ENCODE results near the gene TMEM239. TPM values are rescaled to one million over a fixed set of nuclear protein-coding genes. Genes with fewer than 3 reads are reported as not detected.

Gene TMEM239
- total RNA-seq, 1 donor from 2014 or later = not detected

DNA sequence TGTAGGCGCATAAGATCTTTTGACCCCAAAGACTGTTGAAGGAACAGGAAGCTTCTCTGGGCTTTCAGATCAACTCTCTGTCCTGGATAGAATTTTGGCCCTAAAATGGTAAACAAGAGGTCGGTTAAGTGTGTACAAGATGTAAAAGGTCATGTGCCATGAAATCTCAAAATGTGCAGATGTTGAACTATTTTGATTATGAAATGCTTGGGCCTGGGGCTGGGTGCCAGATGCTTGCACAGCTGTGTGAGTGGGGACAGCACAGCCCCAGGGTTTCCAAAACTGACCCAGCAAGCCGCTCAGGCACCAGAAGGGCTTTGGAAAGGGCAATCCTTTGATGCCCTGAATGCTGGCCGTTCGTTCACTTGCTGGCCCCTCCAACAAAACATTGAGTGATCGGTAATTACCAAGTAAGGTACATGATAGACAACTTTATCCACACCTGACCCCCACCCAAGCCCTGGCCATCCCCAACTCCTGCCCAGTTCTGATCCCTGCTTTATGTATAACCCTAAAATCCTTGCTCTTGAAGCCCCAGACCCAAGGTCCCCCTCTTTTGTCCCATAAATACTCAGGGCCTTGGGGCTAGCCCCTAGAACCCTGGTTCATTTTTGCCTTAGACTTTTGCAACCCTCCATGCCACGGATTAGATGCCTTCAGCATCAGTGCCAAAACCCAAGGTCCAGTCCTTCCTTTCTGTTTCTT is 1.9 kb downstream of the TMEM239 start:
- H3K9me3 ChIP-seq (replicated peaks) = no peaks in the 10 kb centered on the region
- peak; percentile 53 for DNase-seq
- no peak for TF ChIP-seq CTCF (IDR thresholded peaks at IDR 0.05; ENCODE audit: borderline replicate concordance)
- peaks cover 13% of the 10 kb centered on the region for H3K4me1 ChIP-seq
- H3K36me3 ChIP-seq = no peaks in the 10 kb centered on the region
- H3K27ac ChIP-seq (replicated peaks) = no peak overlapping the region
- no peak overlapping the region for H3K4me3 ChIP-seq
- peaks cover 76% of the 10 kb centered on the region for H3K27me3 ChIP-seq (ENCODE audit: low read depth)
- intact Hi-C loops (cut with micrococcal nuclease) = no loop called here

DNA sequence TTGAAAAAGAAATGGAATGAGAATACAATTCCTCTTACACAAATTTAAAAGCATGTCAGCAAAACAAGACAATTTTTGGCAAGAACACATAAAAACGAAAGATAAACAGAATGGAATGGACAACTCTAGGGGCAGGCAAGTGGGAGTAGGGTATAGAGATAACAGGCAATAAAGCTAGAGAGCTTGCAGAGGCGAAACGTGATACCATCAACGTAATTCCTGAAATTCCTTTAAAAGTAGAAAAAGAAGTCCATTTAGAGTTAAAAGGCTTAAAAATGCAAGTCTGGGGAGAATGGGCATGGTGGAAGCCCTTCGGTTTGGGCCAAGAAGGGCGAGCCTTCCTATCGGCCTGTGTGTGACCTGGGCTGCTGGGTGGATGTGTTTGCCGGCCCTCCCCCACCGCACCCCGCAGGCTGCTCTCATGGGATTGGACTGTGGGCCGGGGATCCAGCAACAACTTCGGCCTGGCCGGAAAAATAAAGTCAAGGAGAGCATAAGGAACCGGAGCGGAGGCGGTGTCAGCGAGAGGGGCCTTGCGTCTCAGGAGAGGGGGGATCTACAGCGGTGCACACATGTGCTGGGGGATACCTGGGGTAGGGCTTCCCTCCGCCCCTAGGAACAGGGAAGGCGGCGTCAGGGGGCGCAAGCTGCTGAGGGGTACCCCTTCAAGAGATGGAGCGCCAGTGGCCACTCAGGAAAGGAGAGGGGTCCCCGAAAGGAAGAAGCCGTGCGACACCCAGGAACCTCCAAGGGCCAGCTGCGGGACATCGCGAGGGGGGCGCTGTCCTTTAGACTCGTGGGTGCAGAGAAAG is 4.1 kb downstream of the TMEM239 start:
- TF ChIP-seq CTCF (IDR thresholded peaks at IDR 0.05; ENCODE audit: borderline replicate concordance) = no peak
- Histone ChIP-seq H3K4me1 (peaks cover 13% of the 10 kb centered on the region), H3K4me3 (peak overlapping the region; percentile 37), H3K36me3 (no peaks in the 10 kb centered on the region), H3K27me3 (ENCODE audit: low read depth) (peaks cover 59% of the 10 kb centered on the region), H3K9me3 (replicated peaks) (no peaks in the 10 kb centered on the region), H3K27ac (replicated peaks) (no peak overlapping the region)
- intact Hi-C loops (cut with micrococcal nuclease) = no loop called here
- no peak for DNase-seq

DNA sequence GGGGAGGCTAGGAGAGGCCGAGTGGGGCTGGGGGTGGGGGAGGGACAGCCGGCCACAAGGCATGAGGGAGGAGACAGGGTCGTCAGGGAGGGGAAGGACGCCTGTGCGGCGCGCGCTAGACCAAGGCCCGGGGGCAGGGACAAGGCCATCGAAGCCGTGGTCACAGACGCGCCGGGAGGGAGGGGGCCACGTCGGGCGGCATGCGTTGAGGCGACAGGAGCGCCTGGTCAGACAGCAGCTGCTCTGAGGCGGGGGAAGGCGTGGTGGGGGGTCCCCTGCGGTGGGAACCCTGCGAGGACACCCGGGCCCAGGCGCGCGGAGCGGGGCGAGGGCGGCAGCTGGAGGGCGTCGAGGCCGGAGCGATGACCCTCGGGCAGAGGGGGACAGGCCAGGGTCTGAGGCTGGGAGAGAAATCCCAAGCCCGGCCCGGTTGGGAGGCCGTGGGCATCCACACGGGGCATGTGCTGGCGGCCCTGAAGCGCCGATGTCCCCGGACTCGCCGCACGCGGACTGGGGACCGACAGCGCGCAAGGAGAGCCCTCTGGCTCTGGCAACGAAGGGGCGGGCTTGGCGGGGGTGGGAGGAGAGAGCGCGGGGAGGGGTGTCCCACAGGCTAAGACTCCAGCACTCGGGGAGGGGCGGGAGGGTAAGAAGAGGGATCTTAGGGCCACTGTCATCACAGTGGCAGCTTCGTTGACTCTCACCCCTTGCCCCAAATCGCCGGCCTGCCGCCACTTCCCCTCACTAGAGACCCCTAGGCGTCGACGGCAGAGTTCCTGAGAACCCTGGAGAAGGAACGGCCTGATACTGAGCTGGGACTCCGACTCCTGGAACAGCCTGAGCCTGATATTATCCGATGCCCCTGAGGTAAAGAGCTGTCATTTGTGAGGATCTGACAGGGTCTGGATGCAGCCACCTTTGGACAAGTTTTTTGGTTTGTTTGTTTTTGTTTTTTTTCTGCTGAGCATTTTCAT is 5.0 kb downstream of the TMEM239 start:
- peaks cover 13% of the 10 kb centered on the region for H3K4me1 ChIP-seq
- no peaks in the 10 kb centered on the region for H3K36me3 ChIP-seq
- DNase-seq = no peak
- peaks cover 65% of the 10 kb centered on the region for H3K27me3 ChIP-seq (ENCODE audit: low read depth)
- peak overlapping the region; percentile 37 for H3K4me3 ChIP-seq
- intact Hi-C loops (cut with micrococcal nuclease) = no loop called here
- TF ChIP-seq CTCF (IDR thresholded peaks at IDR 0.05; ENCODE audit: borderline replicate concordance) = no peak
- H3K9me3 ChIP-seq (replicated peaks) = no peaks in the 10 kb centered on the region
- H3K27ac ChIP-seq (replicated peaks) = no peak overlapping the region

- H3K4me1 ChIP-seq = peaks cover 13% of the 10 kb centered on the region
- intact Hi-C loops (cut with micrococcal nuclease) = no loop called here
These were observed 5.9 kb downstream of the TMEM239 start for GRCh38 chr20:2822073-2822472.

More at GRCh38 chr20:2822073-2822472, 5.9 kb downstream of the TMEM239 start:
- Histone ChIP-seq H3K36me3 (no peaks in the 10 kb centered on the region), H3K27ac (replicated peaks) (no peak overlapping the region), H3K27me3 (ENCODE audit: low read depth) (peaks cover 68% of the 10 kb centered on the region), H3K4me3 (no peak overlapping the region), H3K9me3 (replicated peaks) (no peaks in the 10 kb centered on the region)
- DNase-seq = no peak
- no peak for TF ChIP-seq CTCF (IDR thresholded peaks at IDR 0.05; ENCODE audit: borderline replicate concordance)

Data from left ventricle myocardium inferior (tissue), 1 donor.